HUES64 (cell line): ENCODE results near the gene PHRF1.

ENCODE experiments used
- H3K27ac ChIP-seq: 2 replicates; pipeline ENCODE4 v1.7.0; 2013; ENCODE audit warnings: low read depth, low read length, inconsistent platforms
- H3K27me3 ChIP-seq: 2 replicates; pipeline ENCODE4 v1.6.1; 2013; ENCODE audit warnings: mild to moderate bottlenecking, low read length; ENCODE audit not compliant: insufficient read depth
- H3K36me3 ChIP-seq: 2 replicates; pipeline ENCODE4 v1.6.1; 2013; ENCODE audit warnings: mild to moderate bottlenecking, low read length; ENCODE audit not compliant: insufficient read depth
- H3K4me1 ChIP-seq: 2 replicates; pipeline ENCODE4 v1.6.1; 2013; ENCODE audit warnings: mild to moderate bottlenecking, low read length, moderate library complexity; ENCODE audit not compliant: insufficient read depth
- H3K4me3 ChIP-seq: 2 replicates; pipeline ENCODE4 v1.5.1; 2013; ENCODE audit warnings: mild to moderate bottlenecking, low read length, moderate library complexity
- H3K9ac ChIP-seq: 2 replicates; pipeline ENCODE4 v1.6.1; 2013; ENCODE audit warnings: mild to moderate bottlenecking, low read depth, low read length
- H3K9me3 ChIP-seq: 2 replicates; pipeline ENCODE4 v1.6.1; 2013; ENCODE audit warnings: low read depth, low read length; ENCODE audit not compliant: insufficient read depth
- WGBS: fragments of 150-250, 120-280 bp; methylation state at CpG from one replicate; pipeline ENCODE4 v1.1.7; 2013; ENCODE audit warnings: missing lambda C conversion rate; 5-methylcytosine and 5-hydroxymethylcytosine counted together

PHRF1 gene

DNA sequence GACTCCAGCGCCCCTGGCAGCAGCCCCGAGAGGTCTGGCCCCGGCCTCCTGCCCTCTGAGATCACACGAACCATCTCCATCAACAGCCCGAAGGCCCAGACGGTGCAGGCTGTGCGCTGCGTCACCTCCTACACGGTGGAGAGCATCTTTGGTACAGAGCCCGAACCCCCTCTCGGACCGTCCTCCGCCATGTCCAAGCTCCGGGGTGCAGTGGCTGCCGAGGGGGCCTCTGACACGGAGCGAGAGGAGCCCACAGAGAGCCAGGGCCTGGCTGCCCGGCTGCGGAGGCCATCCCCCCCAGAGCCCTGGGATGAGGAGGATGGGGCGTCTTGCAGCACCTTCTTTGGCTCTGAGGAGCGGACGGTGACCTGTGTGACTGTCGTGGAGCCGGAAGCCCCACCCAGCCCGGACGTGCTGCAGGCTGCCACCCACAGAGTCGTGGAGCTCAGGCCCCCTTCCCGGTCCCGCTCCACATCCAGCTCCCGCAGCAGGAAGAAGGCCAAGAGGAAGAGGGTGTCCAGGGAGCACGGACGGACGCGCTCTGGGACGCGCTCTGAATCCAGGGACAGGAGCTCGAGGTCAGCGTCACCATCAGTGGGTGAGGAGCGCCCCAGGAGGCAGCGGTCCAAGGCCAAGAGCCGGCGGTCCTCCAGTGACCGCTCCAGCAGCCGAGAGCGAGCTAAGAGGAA lies 31.8 kb downstream of the PHRF1 start:
- no peak overlapping the region for H3K4me3 ChIP-seq
- H3K9ac ChIP-seq = no peak overlapping the region
- no peaks in the 10 kb centered on the region for H3K4me1 ChIP-seq
- WGBS = 96% methylated on average over 45 of the region's 45 CpGs
- H3K9me3 ChIP-seq = no peaks in the 10 kb centered on the region
- peaks cover 97% of the 10 kb centered on the region for H3K36me3 ChIP-seq
- H3K27ac ChIP-seq = no peak overlapping the region
- H3K27me3 ChIP-seq = no peaks in the 10 kb centered on the region

DNA sequence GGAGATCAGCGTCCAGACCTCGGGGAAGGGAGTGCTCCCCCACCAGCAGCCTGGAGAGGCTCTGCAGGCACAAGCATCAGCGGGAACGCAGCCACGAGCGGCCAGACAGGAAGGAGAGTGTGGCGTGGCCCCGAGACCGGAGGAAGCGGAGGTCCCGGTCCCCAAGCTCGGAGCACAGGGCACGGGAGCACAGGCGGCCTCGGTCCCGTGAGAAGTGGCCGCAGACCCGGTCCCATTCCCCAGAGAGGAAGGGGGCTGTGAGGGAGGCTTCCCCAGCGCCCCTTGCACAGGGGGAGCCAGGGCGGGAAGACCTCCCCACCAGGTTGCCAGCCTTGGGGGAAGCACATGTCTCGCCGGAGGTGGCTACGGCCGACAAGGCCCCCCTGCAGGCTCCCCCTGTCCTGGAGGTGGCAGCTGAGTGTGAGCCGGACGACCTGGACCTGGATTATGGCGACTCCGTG lies 32.6 kb downstream of the PHRF1 start:
- H3K9ac ChIP-seq = no peak overlapping the region
- no peaks in the 10 kb centered on the region for H3K4me1 ChIP-seq
- no peak overlapping the region for H3K27ac ChIP-seq
- WGBS = 96% methylated on average over 28 of the region's 28 CpGs
- no peaks in the 10 kb centered on the region for H3K27me3 ChIP-seq
- peaks cover 92% of the 10 kb centered on the region for H3K36me3 ChIP-seq
- H3K4me3 ChIP-seq = no peak overlapping the region
- no peaks in the 10 kb centered on the region for H3K9me3 ChIP-seq

DNA sequence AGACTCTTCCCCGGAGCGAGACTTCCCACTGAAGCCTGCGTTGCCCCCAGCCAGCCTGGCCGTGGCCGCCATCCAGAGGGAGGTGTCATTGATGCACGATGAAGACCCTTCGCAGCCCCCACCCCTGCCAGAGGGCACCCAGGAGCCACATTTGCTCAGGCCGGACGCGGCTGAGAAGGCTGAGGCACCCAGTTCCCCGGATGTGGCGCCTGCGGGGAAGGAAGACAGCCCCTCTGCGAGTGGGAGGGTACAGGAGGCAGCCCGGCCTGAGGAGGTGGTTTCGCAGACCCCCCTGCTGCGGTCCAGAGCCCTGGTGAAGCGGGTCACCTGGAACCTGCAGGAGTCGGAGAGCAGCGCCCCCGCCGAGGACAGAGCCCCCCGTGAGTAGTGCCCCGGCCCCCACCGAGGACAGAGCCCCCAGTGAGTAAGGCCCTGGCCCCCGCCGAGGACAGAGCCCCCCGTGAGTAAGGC lies 33.1 kb downstream of the PHRF1 start:
- Histone ChIP-seq H3K36me3 (peaks cover 87% of the 10 kb centered on the region), H3K9ac (no peak overlapping the region)
- 97% methylated on average over 28 of the region's 28 CpGs for WGBS

DNA sequence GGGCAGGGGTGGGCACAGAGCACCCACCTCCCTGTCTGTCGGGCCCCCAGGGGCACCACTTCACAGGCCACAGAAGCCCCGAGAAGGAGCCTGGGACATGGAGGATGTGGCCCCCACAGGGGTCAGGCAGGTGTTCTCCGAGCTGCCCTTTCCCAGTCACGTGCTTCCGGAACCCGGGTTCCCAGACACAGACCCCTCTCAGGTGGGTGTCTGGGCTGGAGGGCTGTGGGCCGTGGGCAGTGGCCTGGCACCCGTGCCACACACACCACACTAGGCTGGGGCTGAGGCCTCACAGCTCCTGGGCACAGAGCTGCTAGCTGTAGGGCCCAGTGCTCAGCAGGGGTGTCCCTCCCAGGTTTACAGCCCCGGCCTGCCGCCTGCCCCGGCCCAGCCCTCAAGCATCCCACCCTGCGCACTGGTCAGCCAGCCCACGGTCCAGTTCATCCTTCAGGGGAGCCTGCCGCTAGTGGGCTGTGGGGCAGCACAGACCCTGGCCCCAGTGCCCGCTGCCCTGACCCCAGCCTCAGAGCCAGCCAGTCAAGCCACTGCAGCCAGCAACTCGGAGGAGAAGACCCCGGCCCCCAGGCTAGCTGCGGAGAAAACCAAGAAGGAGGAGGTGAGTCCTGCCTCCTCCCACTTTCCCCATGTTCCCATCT lies 34.0 kb downstream of the PHRF1 start:
- H3K27ac ChIP-seq = no peak overlapping the region
- peaks cover 81% of the 10 kb centered on the region for H3K36me3 ChIP-seq
- no peaks in the 10 kb centered on the region for H3K4me1 ChIP-seq
- 97% methylated on average over 17 of the region's 18 CpGs for WGBS
- no peaks in the 10 kb centered on the region for H3K27me3 ChIP-seq
- no peaks in the 10 kb centered on the region for H3K9me3 ChIP-seq
- H3K4me3 ChIP-seq = no peak overlapping the region
- H3K9ac ChIP-seq = no peak overlapping the region

More for the DNA sequence above, 33.1 kb downstream of the PHRF1 start:
- Histone ChIP-seq H3K27me3 (no peaks in the 10 kb centered on the region), H3K27ac (no peak overlapping the region), H3K9me3 (no peaks in the 10 kb centered on the region), H3K4me1 (no peaks in the 10 kb centered on the region), H3K4me3 (no peak overlapping the region)

DNA sequence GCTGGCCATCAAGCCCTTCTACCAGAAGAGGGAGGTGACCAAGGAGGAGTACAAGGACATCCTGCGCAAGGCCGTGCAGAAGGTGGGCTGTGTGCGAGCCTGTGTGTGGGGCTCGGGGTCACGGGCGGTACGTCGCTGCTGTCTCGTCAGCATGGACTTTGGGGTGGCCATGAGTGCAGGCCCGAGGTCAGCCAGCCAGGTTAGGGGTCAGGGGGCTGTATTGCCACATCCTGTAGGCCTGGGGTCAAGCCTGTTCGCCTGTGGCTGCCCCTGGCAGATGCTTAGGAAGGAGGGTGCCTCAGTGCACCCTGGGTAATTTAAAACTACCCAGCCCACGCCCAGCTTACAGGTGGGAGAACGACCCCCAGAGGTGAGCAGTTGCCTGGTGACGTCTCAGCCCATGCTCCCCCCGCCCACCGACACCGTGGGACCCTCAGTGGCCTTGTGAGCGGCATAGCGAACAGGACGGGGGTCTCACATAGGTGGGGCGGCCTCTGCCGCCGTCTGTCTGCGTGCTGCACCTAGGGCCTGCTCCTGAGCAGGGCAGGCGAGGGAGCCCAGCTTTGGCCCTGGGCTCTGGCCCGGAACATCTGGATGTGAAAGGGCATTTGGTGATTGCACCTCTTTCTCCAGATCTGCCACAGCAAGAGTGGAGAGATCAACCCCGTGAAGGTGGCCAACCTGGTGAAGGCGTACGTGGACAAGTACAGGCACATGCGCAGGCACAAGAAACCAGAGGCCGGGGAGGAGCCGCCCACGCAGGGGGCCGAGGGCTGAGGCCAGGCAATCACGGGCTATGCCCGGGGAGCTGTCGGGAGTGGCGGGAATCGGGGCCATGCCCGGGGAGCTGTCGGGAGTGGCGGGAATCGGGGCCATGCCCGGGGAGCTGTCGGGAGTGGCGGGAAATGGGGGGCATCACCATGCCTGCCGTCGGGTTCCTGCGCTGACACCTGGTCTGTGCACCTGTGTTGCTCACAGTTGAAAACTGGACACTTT lies 35.0 kb downstream of the PHRF1 start:
- 96% methylated on average over 46 of the region's 49 CpGs for WGBS
- Histone ChIP-seq H3K36me3 (peaks cover 71% of the 10 kb centered on the region), H3K9ac (no peak overlapping the region), H3K27me3 (no peaks in the 10 kb centered on the region), H3K27ac (no peak overlapping the region), H3K4me3 (no peak overlapping the region), H3K4me1 (peaks cover 2% of the 10 kb centered on the region; the same call in 1 of the 2 replicates), H3K9me3 (no peaks in the 10 kb centered on the region)

DNA sequence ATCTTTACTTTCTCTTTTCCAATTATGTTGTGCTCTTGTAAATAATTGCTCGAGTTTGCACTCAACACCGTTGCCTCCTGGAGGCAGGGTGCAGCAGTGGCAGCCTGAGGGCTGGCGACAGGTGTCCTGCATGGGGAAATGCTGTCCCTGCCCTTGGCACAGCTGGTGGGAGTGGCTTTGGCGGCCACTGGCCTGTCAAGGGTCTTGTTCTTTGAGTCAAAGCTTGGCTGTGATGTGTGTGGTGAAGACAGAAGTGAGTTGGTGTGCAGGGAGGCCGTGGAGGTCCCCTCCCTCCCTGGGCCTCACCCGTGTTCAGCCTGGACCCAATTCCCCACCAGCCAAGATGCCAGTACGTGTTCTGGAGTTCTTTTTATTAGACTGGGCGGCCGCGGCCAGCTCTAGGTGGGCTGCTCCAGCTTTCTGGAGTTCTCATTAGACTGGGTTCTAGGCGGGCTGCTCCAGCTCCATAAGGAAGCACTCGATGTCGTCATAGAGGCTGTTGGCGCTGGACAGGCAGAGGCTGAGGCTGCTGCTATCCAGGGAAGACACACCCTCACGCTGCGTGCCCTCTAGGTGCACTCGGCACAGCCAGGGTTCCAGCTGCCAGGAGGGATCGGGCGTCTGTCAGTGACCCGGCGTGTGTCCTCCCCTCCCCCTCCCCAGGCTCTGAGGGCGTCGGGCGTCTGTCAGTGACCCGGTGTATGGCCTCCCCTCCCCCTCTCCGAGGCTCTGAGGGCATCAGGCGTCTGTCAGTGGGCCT lies 36.1 kb downstream of the PHRF1 start:
- Histone ChIP-seq H3K9me3 (no peaks in the 10 kb centered on the region), H3K4me1 (peaks cover 2% of the 10 kb centered on the region; the same call in 1 of the 2 replicates), H3K27ac (no peak overlapping the region; the same call in 1 of the 2 replicates), H3K4me3 (no peak overlapping the region), H3K36me3 (peaks cover 61% of the 10 kb centered on the region), H3K27me3 (no peaks in the 10 kb centered on the region), H3K9ac (no peak overlapping the region)
- 88% methylated on average over 27 of the region's 27 CpGs for WGBS

DNA sequence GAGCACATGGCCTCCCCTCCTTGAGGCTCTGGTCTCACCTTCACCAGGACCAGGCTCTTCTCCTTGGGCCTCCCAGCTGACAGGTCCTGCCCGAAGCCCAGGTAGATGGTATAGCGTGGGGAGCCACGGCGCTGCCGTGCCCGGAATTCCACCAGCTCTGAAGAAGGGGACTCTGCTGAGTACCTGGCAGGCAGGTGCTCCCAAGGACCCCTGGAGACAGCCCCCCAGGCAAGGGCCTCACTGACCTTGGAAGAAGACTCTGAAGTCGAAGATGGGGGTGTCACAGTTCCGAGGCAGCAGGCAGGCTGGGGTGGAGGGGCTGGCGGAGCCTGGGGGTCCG lies 36.7 kb downstream of the PHRF1 start:
- H3K27me3 ChIP-seq = no peaks in the 10 kb centered on the region
- H3K4me1 ChIP-seq = peaks cover 2% of the 10 kb centered on the region; the same call in 1 of the 2 replicates
- H3K36me3 ChIP-seq = peaks cover 55% of the 10 kb centered on the region
- 95% methylated on average over 10 of the region's 10 CpGs for whole genome bisulfite sequencing
- H3K4me3 ChIP-seq = no peak overlapping the region
- H3K27ac ChIP-seq = no peak overlapping the region; the same call in 1 of the 2 replicates
- no peaks in the 10 kb centered on the region for H3K9me3 ChIP-seq
- H3K9ac ChIP-seq = no peak overlapping the region

DNA sequence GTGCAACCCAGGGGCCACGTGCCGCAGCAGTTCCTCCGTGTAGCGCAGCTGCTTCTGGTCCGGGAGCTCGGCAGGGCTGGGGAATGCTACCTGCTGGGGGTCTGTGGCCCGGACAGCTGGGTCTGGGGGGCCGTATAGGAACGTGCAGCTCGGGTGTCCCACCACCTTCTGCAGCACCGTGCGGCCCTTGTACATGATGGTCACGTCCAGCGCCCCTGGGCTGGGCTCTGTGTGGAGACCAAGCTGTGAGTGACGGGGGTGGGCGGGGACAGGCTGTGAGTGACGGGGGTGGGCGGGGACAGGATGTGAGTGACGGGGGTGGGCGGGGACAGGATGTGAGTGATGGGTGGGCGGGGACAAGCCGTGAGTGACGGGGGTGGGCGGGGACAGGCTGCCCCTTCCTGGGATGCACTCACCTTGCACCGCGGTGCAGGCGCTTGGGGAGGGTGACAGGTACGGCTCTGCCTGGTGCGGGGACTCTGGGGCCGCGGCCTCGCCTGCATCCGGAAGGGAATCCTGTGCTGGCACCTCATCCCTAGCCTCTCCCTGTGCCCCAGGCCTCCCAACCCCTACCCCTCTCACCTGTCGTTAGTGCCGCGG lies 37.2 kb downstream of the PHRF1 start:
- Histone ChIP-seq H3K27ac (no peak overlapping the region; the same call in 1 of the 2 replicates), H3K27me3 (no peaks in the 10 kb centered on the region), H3K9ac (no peak overlapping the region), H3K4me1 (peaks cover 2% of the 10 kb centered on the region; the same call in 1 of the 2 replicates), H3K36me3 (peaks cover 55% of the 10 kb centered on the region), H3K4me3 (no peak overlapping the region), H3K9me3 (no peaks in the 10 kb centered on the region)
- WGBS = 34% methylated on average over 34 of the region's 36 CpGs

DNA sequence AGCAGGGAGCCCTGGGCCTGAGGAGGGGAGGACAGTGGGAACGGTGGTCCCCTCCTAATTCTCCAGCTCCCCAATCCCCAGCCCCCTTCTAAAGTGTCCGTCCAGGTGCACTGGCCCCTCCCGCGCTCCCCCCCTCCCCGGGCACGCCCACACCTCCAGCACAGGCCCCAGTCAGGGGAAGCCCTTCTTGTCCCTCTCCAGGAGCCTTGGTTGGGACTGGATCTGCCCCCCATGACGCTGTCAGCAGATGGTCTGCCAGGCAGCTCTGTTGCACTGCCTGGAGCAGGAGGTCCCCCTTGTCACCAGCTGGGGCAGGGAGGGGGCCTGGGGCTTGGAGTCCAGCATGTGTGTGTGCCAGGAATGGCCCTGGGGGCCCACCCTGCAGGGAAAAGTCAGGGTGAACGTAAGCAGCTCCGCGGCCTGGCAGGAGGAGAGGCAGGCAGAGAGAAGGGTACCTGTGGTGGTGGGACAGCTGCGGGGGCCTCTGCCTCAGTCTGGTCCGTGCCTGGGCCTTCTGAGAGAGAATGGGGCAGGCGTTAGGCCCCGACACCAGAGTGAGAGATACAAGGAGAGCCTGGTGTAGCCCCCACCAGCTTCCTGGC lies 37.9 kb downstream of the PHRF1 start:
- H3K27ac ChIP-seq = no peak overlapping the region
- no peaks in the 10 kb centered on the region for H3K9me3 ChIP-seq
- H3K4me3 ChIP-seq = no peak overlapping the region
- H3K27me3 ChIP-seq = no peaks in the 10 kb centered on the region
- 86% methylated on average over 13 of the region's 14 CpGs for WGBS
- peaks cover 2% of the 10 kb centered on the region; the same call in 1 of the 2 replicates for H3K4me1 ChIP-seq
- H3K9ac ChIP-seq = no peak overlapping the region
- H3K36me3 ChIP-seq = peaks cover 48% of the 10 kb centered on the region
